Measurements from ENCODE around the gene CSK.

GRCh38 chr15:74845208-74845568, 63.3 kb downstream of the CSK start:
- TF ChIP-seq EP300 (IDR thresholded peaks at IDR 0.05) (no peak), CTCF (IDR thresholded peaks at IDR 0.05) (no peak), POLR2A (IDR thresholded peaks at IDR 0.05) (no peak)
